ENCODE results near the gene RPL37A. TPM values are rescaled to one million over a fixed set of nuclear protein-coding genes. Genes with fewer than 3 reads are reported as not detected.
A peak's percentile ranks its signal among the peaks of the same experiment; 100 is the strongest.

Gene RPL37A
- total RNA-seq, 2 donors from 2014 or later, result 3,400 to 3,972 TPM

DNA sequence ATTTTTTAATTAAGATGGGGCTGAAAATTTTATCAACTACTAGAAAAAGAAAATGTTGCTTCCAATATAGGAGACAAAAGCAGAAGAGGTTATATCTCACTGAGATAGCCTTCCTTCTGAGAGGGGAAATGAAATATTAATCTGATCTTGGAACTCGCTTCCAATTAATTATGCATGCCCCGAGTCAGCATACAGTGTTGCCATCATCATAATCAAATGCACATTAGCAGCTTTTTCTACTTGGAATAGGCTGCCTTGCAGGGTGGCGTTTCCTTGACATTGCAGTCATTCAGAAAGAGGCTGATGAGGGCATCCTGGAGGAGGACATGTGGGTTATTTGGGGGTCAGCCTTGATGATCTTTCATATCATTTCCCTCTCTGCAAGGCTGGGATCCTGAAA is 18.4 kb upstream of the RPL37A start:
- no peaks in the 10 kb centered on the region for H3K9me3 Mint-ChIP-seq
- H3K27ac Mint-ChIP-seq, result no peak overlapping the region
- H3K36me3 Mint-ChIP-seq, result peaks cover 9 to 10% of the 10 kb centered on the region in 2 donors
- ATAC-seq (no peak), DNase-seq (ENCODE audit: low spot score in 2 of 2) (no peak)

DNA sequence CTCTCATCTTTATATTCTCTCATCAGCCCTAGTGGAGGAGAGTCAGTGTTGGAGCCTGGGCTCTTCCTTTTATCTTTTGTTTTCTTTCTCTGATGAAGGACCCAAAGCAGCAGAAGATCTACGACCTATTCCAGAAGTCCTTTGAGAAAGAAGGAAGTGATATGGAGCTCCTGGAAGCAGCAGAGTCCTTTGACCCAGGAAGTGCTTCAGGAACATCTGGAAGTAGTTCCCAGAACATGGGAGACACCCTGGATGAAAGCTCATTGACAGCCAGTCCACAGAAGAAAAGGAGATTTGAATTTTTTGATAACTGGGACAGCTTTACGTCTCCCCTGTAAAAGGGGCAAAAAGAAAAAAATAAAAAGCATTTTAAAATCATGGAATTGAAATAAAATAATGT is 16.0 kb upstream of the RPL37A start:
- DNase-seq (ENCODE audit: low spot score in 2 of 2) (no peak), ATAC-seq (no peak)
- Mint-ChIP-seq H3K27ac (no peak overlapping the region), H3K9me3 (no peaks in the 10 kb centered on the region), H3K36me3 (peaks cover 3 to 8% of the 10 kb centered on the region in 2 donors)

DNA sequence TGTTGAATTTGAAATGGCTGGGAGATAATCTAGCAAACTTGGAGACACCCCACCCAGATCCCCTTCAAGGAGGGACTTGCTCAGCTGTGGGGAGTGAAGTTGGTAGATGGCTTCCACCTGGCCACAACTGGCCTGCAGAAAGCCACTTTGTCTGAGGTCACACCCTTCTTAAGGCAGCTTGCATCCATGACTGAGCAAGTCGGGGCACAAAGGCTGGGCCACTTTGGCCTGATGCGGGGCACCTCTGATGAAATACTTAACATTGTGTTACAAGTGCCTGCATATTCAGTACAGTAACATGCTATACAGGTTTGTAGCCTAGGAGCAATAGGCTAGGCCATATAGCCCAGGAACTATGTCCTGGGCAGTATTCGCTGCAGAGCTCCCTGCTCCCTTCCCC is 13.4 kb upstream of the RPL37A start:
- ATAC-seq, result no peak
- H3K27ac Mint-ChIP-seq, result no peak overlapping the region
- H3K9me3 Mint-ChIP-seq, result no peaks in the 10 kb centered on the region
- H3K36me3 Mint-ChIP-seq, result no peaks in the 10 kb centered on the region
- DNase-seq (ENCODE audit: low spot score in 2 of 2), result no peak

DNA sequence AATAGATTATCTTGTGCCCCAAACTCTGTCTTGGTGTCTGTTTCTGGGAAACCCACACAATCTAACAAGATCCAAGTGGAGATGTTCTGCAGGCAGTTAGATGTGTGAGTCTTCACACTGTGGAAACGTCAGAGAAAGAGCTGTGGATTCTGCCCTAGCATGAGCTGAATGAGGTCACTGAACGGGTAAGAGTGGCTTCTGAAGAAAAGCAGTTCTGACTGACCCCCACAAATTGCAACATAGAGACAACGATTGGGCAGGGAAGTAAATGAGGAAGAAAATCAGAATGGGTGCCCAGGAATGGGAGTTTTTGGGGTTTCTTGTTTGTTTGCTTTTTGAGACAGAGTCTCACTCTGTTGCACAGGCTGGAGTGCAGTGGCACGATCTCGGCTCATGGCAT is 12.9 kb upstream of the RPL37A start:
- DNase-seq (ENCODE audit: low spot score in 2 of 2) (no peak), ATAC-seq (no peak)
- Mint-ChIP-seq H3K36me3 (no peaks in the 10 kb centered on the region), H3K27ac (no peak overlapping the region), H3K9me3 (no peaks in the 10 kb centered on the region)

DNA sequence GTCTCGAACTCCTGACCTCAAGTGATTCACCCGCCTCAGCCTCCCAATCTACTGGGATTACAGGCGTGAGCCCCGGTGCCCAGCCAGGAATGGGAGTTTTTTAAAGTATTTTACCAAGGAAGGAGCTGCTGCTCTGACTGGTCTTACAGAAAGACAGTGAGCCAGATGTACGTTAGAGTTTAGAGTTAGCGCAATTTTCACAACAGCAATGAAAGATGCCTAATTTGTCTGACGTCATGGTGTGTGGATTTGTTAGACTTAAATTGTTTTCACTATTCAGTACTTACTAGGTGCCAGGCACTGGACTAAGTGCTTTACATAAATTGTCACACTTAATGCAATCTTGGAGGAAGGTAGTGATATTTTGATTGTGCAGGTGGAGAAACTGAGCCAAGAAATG is 12.4 kb upstream of the RPL37A start:
- no peaks in the 10 kb centered on the region for H3K9me3 Mint-ChIP-seq

DNA sequence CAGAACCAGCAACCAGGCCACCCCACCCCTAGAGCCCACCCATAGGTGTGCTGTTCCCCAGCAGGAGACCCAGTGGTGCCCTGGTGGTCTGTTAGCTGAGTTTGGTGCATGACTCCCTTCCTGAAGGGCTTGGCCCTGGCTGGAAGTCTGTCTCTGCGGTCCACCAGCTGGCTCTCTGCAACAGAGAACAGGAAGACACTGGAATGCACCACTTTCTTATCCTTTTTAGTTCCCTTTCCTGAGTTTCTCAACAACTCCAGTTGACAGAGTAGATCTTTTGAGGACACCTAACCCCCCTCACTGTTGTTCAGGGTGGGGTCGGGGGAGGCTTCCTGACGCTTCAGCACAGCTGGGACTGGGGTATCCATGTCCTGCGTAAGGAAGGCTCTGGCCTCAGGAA is 11.9 kb upstream of the RPL37A start:
- no peak for DNase-seq (ENCODE audit: low spot score in 2 of 2)
- ATAC-seq, result no peak
- H3K9me3 Mint-ChIP-seq, result no peaks in the 10 kb centered on the region
- no peaks in the 10 kb centered on the region for H3K36me3 Mint-ChIP-seq
- H3K27ac Mint-ChIP-seq, result no peak overlapping the region

More for the DNA sequence above, 12.4 kb upstream of the RPL37A start:
- H3K27ac Mint-ChIP-seq, result no peak overlapping the region
- no peak for ATAC-seq
- DNase-seq (ENCODE audit: low spot score in 2 of 2), result no peak
- H3K36me3 Mint-ChIP-seq, result no peaks in the 10 kb centered on the region

DNA sequence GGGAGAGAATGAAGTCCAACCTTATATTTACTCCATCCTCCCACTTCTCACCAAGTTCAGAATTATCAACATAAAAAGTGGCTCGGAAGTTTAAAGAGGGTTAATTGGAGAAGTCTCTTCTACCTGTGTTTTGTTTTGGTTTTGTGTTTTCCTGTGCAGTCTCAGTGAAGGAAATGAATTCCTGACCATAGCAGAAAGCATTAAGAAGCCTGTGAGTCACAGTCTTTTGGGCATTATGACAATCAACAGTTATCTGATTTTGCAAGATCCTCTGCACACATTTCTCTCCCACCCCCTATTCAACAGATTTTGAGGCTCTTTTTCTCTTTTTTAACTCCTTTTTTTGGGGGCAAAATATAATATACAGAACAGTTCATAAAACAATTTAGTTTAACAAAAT is 8.6 kb upstream of the RPL37A start:
- Mint-ChIP-seq H3K27ac (no peak overlapping the region), H3K36me3 (no peaks in the 10 kb centered on the region), H3K9me3 (no peaks in the 10 kb centered on the region)
- DNase-seq (ENCODE audit: low spot score in 2 of 2), result no peak
- no peak for ATAC-seq

DNA sequence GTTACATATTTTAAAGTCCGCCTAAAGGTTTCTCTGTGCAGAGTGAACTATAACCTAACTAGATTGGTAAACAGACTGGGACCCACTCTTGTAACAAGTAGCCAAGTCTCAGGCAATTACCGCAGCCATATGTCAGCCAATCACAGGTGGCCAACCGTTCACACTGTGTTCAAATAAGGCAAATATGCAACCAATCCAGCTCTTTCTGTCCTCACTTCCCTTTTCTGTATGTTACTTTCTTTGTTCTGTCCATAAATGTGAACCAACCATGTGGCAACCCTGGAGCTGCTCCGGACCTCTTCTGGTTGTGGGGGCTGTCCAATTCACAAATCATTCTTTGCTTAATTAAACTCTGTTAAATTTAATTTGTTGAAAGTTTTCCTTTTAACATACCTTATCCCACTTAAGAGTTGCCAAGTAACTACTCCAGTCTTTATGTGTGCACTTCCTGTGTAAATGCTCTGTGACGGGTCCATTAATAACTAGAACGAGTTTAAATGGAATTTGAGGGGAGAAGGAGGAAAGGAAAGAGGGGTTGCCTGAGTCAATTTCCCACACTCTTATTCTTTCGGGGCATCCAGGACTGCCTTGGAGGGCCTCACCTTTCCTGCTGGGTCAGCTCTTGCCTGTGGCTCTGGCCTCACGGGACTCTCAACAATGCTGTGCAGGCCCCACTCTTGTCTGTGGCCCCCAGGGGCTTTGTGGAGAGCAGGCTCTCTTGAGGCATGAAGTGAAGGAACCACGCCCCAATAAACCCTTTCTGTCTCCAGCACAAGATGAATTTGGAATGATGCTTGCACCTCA is 6.6 kb upstream of the RPL37A start:
- no peak for DNase-seq (ENCODE audit: low spot score in 2 of 2)
- no peak overlapping the region for H3K27ac Mint-ChIP-seq
- H3K36me3 Mint-ChIP-seq, result no peaks in the 10 kb centered on the region
- no peaks in the 10 kb centered on the region for H3K9me3 Mint-ChIP-seq
- ATAC-seq, result no peak

DNA sequence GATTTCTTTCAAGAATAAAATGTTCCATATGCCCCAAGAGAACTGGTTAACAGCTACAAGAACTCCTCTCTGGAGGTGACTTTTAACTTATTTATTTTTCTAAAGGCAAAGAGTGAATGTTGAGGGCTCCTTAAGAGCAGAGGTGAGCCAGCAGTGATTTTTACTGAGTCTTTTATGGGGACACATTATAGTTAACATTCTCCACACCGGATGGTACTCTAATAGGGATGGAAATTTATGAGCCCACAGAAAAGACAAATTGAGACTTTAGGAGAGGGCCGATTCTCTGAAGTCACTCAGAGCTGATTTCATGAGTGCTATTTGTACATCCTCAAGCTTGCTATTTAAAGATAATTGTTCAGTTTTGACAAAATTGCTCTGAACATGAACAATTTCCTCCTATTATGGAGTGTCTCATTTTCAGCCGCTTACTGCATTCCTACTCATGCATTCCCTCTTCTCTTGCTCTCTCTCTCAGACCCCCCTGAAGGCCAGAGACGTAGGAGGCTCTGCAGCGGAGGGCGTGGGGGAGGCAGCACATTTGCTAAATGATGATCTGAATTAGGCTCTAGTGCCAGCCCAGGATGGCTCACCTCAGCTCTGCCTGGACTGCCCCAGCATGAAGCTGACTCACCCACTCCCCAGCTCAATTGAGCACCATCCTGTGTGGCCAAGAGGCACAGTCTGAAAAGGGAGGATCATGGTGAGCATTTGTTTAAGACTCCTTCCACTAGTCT is 5.9 kb upstream of the RPL37A start:
- Mint-ChIP-seq H3K36me3 (peaks cover 0 to 2% of the 10 kb centered on the region in 2 donors), H3K27ac (no peak overlapping the region), H3K9me3 (no peaks in the 10 kb centered on the region)
- ATAC-seq, result peak in 1 of 2 donors; percentile 73
- no peak for DNase-seq (ENCODE audit: low spot score in 2 of 2)

DNA sequence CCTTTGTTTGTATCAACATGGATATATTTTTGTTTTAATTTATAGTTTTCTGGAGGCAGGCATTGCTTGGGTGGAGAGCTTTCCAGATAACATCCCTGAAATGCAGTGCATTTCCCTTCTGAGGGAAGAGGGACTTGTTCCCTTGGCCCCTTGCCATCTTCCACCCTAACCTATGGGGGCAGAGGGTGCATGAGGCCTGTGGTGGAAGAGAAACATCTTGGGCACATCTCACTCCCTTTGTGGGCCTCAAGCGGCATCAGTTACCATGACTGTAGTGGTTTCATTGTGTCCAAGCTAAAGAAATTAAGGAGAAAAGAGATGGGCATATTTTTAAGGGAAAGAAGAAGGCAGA is 5.3 kb upstream of the RPL37A start:
- Mint-ChIP-seq H3K9me3 (no peaks in the 10 kb centered on the region), H3K27ac (no peak overlapping the region), H3K36me3 (peaks cover 2 to 8% of the 10 kb centered on the region in 2 donors)
- no peak for DNase-seq (ENCODE audit: low spot score in 2 of 2)
- no peak for ATAC-seq

DNA sequence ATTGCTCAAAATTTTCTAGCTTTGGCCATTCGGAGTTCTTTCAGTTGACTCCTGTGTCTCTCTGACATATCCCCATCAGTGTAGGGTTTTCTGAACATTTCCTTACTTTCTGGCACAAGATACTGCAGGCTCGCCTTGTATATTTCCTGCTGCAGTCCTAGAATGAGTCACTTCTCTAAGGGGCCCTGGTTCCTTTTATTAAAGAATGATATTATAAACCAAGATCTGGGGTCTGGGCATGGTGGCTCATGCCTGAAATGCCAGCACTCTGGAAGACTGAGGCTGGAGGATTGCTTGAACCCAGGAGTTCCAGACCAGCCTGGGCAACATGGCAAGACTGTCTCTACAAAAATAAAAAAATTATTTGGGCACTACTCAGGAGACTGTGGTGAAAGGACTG is 3.0 kb upstream of the RPL37A start:
- H3K9me3 Mint-ChIP-seq, result no peaks in the 10 kb centered on the region
- H3K36me3 Mint-ChIP-seq, result peaks cover 26 to 31% of the 10 kb centered on the region in 2 donors
- DNase-seq (ENCODE audit: low spot score in 2 of 2) (no peak), ATAC-seq (no peak)
- no peak overlapping the region for H3K27ac Mint-ChIP-seq

DNA sequence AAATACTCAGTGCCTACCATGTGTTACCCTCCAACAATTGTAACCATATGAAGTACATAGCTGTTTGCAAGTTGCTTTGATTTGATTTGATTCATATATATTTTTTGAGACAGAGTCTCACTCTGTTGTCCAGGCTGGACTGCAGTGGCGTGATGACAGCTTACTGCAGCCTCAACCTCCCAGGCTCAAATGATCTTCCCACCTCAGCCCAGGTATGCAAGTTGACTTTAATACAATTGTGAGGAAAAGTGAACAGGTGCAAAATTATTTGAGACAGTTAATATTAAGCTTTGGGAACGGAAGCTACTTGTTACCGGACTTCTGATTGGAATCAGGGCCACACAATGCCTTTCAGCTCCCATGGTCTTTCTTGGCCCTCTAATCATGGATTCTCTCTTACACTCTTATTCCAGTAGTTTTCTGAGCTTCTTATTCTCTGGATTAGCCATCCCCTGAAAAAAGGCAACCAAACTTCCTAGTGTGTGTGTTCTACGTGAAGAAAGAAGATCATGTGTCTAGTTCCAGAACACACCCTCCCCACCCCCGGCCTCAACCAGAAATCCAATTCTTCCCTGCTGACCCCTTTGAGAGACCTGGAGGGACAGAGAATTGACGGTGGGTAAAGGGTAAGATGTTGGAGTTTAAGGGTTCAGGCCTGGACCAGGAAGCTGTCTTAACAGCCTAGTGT is 1.1 kb upstream of the RPL37A start:
- ATAC-seq (no peak), DNase-seq (ENCODE audit: low spot score in 2 of 2) (no peak)
- H3K9me3 Mint-ChIP-seq, result no peaks in the 10 kb centered on the region
- H3K36me3 Mint-ChIP-seq, result peaks cover 41 to 45% of the 10 kb centered on the region in 2 donors
- H3K27ac Mint-ChIP-seq, result peak overlapping the region; percentile 98 to 99

DNA sequence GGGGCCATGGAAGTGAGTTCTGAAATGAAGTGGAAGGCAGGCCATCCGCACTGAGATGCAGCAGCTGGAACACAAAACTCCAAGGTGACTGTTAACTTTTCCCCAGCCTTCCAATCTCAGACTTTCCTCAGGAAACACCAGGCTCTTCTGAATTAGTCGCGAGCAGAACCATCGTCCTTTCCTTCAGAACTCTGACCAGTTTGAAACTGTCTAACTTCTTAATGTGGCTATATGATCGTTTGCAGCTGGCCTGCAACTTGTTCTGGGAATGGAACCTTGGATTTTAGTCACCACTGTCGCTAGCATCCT is 620 bp upstream of the RPL37A start:
- ATAC-seq (no peak), DNase-seq (ENCODE audit: low spot score in 2 of 2) (no peak)
- no peaks in the 10 kb centered on the region for H3K9me3 Mint-ChIP-seq
- H3K27ac Mint-ChIP-seq, result peak overlapping the region; percentile 98 to 99
- peaks cover 46 to 50% of the 10 kb centered on the region in 2 donors for H3K36me3 Mint-ChIP-seq

DNA sequence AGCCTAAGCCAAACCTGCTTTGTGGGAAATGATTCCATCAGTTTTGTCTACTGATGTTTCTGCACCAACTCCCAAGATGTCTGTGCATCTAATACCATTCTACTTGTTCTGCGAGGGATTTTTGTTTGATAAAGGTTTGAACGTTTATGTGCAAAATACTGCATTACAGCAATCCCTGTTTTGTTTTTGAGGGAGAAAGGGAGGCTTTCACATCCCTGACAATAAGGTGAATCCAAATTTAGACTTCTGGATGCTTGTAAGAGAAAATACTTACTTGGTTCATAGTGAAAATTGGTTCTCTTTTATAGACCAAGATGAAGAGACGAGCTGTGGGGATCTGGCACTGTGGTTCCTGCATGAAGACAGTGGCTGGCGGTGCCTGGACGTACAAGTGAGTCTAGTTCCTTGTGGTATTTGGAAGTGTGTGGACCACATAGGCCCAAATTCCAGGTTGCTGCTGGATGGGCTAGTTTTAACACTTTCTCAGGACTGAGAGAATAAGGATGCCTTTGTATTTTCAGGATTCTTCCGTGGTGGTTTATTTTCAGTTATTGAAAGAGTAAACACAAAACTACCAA is 1.1 kb downstream of the RPL37A start:
- Mint-ChIP-seq H3K36me3 (peaks cover 61 to 62% of the 10 kb centered on the region in 2 donors), H3K27ac (peak overlapping the region; percentile 98 to 99)

DNA sequence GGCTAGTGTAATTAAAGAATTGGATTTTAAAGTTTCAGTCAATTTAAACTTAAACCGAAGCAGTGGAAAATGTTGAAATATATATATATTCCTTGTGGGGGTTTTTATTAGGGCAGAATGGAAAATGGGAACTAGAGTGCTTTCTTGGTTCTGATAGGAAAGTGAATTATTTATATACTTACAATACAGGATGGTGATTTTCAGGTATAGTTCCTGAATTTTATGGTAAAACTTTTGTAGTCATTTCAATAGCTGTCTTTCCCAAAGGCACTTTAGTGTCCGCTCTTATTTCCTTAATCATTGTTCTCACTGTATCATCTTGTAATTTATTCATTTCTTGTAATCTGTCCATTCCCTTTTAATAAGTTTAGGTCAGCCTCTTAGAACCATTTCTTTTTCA is 1.9 kb downstream of the RPL37A start:
- DNase-seq (ENCODE audit: low spot score in 2 of 2) (no peak), ATAC-seq (no peak)
- H3K27ac Mint-ChIP-seq, result peak overlapping the region; percentile 98 to 99

More for the DNA sequence above, 1.1 kb downstream of the RPL37A start:
- ATAC-seq, result no peak
- H3K9me3 Mint-ChIP-seq, result no peaks in the 10 kb centered on the region
- no peak for DNase-seq (ENCODE audit: low spot score in 2 of 2)

DNA sequence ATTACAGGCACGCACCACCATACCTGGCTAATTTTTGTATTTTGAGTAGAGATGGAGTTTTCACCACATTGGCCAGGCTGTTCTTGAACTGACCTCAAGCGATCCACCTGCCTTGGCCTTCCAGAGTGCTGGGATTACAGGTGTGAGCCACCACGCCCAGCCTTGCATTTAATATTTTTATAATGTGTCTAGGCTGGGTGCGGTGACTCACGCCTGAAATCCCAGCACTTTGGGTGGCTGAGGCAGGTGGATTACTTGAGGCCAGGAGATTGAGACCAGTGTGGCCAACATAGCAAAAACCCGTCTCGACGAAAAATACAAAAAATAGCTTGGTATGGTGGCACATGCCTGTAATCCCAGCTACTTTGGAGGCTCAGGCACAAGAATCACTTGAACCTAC is 3.2 kb downstream of the RPL37A start:
- ATAC-seq, result no peak
- peaks cover 61 to 76% of the 10 kb centered on the region in 2 donors for H3K36me3 Mint-ChIP-seq
- no peaks in the 10 kb centered on the region for H3K9me3 Mint-ChIP-seq
- no peak for DNase-seq (ENCODE audit: low spot score in 2 of 2)
- H3K27ac Mint-ChIP-seq, result no peak overlapping the region

More for the DNA sequence above, 1.9 kb downstream of the RPL37A start:
- H3K36me3 Mint-ChIP-seq, result peaks cover 61 to 69% of the 10 kb centered on the region in 2 donors
- H3K9me3 Mint-ChIP-seq, result no peaks in the 10 kb centered on the region

All from activated naive CD4-positive, alpha-beta T cell treated with anti-CD3 and anti-CD28 coated beads, Interleukin-2, amount 50 U/mL, for 72 hours (primary cell).